Gastroesophageal sphincter (tissue), 4 donors: Measurements from ENCODE around the gene TSKU. TPM values are rescaled to one million over a fixed set of nuclear protein-coding genes. Genes with fewer than 3 reads are reported as not detected.

ENCODE experiments used
- ATAC-seq: fragments of 150-250 bp; one replicate; pipeline ENCODE4 v1.9.1; 2016; ENCODE audit warnings: mild to moderate bottlenecking, moderate library complexity
- H3K27ac ChIP-seq, 4 donors: fragments of 200-600 bp; sonication (generic) in 3 of 4; 1 replicate in 3 of 4; 2 replicates in 1 of 4; pipeline ENCODE4 v1.5.1; 2016 to 2019
- H3K27me3 ChIP-seq: fragments of 200-600 bp; sonication (generic); one replicate; pipeline ENCODE4 v1.5.1; 2019
- H3K36me3 ChIP-seq, 2 donors: fragments of 200-600 bp; sonication (generic); one replicate each; pipeline ENCODE4 v1.5.1; 2019; ENCODE audit warnings: control low read depth in 1 of 2
- H3K4me1 ChIP-seq, 3 donors: fragments of 200-600 bp; sonication (generic); 1 replicate in 2 of 3; 2 replicates in 1 of 3; pipeline ENCODE4 v1.5.1; 2016 to 2019; ENCODE audit warnings: control low read depth in 2 of 3
- H3K4me3 ChIP-seq, 2 donors: fragments of 200-600 bp; sonication (generic); one replicate each; pipeline ENCODE4 v1.5.1; 2019; ENCODE audit warnings: mild to moderate bottlenecking in 1 of 2, moderate library complexity in 1 of 2
- H3K9me3 ChIP-seq, 3 donors: fragments of 200-600 bp; sonication (generic); one replicate each; pipeline ENCODE4 v1.5.1; 2017 to 2019; ENCODE audit warnings: control low read depth in 2 of 3
- EP300 ChIP-seq: sonication (generic); formaldehyde crosslinking; IDR thresholded peaks from one replicate; pipeline ENCODE4 v1.6.1; 2017; ENCODE audit warnings: antibody characterized with exemption, mild to moderate bottlenecking
- POLR2A ChIP-seq, 2 donors: fragments of 450-650 bp; IDR thresholded peaks; one replicate each; pipeline ENCODE4 v1.6.1; 2017; ENCODE audit warnings: antibody characterized with exemption in 2 of 2, mild to moderate bottlenecking in 2 of 2, moderate library complexity in 1 of 2
- POLR2AphosphoS5 ChIP-seq: sonication (generic); formaldehyde crosslinking; IDR thresholded peaks from one replicate; pipeline ENCODE4 v1.6.1; 2017; ENCODE audit warnings: antibody characterized with exemption
- WGBS, 2 donors: methylation state at CpG; one replicate each; pipeline ENCODE4 v1.1.5; 2018; ENCODE audit warnings: low coverage in 1 of 2; 5-methylcytosine and 5-hydroxymethylcytosine counted together
- total RNA-seq, 4 donors: library from RNA; depleted of rRNA; stranded (reverse); fragments of >200 nt; gene quantifications; one replicate each; pipeline ENCODE4 v1.1.0, GENCODE V29; 2016
- TF ChIP-seq, protein P1 (sequence below), 4 experiments: fragments of 200-600 bp in 2 of 4; fragments of 450-650 bp in 2 of 4; sonication (generic) in 1 of 4; IDR thresholded peaks; one replicate each; pipeline ENCODE4 v1.5.1; 2017 to 2019; ENCODE audit warnings: antibody characterized with exemption in 4 of 4, mild to moderate bottlenecking in 2 of 4, moderate library complexity in 2 of 4

Gene TSKU
- total RNA-seq, 4 donors from 2014 or later = 23.5 to 53.7 (median 38.2) TPM

GRCh38 chr11:76747915-76748860 lies 35.0 kb upstream of the TSKU start:
- Histone ChIP-seq H3K9me3 (no peaks in the 10 kb centered on the region), H3K4me3 (no peak overlapping the region), H3K27me3 (no peaks in the 10 kb centered on the region), H3K4me1 (peaks cover 0 to 29% (median 12%) of the 10 kb centered on the region in 3 donors), H3K27ac (peak overlapping the region in 1 of 4 donors; percentile 7), H3K36me3 (no peaks in the 10 kb centered on the region)
- no peak for TF ChIP-seq POLR2AphosphoS5
- TF ChIP-seq, protein P1, sequence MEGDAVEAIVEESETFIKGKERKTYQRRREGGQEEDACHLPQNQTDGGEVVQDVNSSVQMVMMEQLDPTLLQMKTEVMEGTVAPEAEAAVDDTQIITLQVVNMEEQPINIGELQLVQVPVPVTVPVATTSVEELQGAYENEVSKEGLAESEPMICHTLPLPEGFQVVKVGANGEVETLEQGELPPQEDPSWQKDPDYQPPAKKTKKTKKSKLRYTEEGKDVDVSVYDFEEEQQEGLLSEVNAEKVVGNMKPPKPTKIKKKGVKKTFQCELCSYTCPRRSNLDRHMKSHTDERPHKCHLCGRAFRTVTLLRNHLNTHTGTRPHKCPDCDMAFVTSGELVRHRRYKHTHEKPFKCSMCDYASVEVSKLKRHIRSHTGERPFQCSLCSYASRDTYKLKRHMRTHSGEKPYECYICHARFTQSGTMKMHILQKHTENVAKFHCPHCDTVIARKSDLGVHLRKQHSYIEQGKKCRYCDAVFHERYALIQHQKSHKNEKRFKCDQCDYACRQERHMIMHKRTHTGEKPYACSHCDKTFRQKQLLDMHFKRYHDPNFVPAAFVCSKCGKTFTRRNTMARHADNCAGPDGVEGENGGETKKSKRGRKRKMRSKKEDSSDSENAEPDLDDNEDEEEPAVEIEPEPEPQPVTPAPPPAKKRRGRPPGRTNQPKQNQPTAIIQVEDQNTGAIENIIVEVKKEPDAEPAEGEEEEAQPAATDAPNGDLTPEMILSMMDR (IDR thresholded peaks at IDR 0.05) = no peak
- no peak for ATAC-seq
- 77 to 81% methylated on average over 3 to 5 of the region's 13 CpGs for WGBS, 2 donors

- no peaks in the 10 kb centered on the region for H3K27me3 ChIP-seq
- H3K4me3 ChIP-seq = no peak overlapping the region
- peak overlapping the region in 3 of 4 donors; percentile 32 to 49 (median 44) for H3K27ac ChIP-seq
- no peaks in the 10 kb centered on the region for H3K36me3 ChIP-seq
- H3K9me3 ChIP-seq = no peaks in the 10 kb centered on the region
- no peak for ATAC-seq
- H3K4me1 ChIP-seq = peaks cover 0 to 33% (median 14%) of the 10 kb centered on the region in 3 donors
- WGBS, 2 donors = 16 to 53% methylated on average over 4 to 5 of the region's 5 CpGs
- TF ChIP-seq POLR2AphosphoS5 (peak; percentile 68), EP300 (no peak)
Measured at GRCh38 chr11:76748948-76749347, 34.2 kb upstream of the TSKU start.

DNA sequence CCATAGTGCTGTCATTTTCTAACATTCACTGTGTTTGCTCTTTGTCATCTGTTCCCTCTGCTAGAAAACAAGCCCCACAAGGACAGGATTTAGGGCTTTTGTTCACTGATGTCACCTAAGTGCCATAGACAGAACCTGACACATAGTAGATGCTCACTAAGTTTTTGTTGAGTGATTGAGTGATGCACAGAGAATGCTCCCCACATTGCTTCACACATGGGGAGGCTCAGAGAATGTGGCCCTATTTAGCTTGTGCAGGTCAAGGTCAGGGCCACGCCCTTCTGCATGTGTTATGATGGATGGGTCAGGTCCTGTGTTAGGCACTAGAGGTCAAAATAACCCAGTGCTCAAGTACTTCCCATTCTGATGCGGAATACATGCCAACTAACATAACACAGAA lies 33.1 kb upstream of the TSKU start:
- peaks cover 0 to 33% (median 14%) of the 10 kb centered on the region in 3 donors for H3K4me1 ChIP-seq
- H3K9me3 ChIP-seq = no peaks in the 10 kb centered on the region
- no peak overlapping the region for H3K4me3 ChIP-seq
- no peak for TF ChIP-seq POLR2AphosphoS5
- TF ChIP-seq EP300 = no peak
- TF ChIP-seq, protein P1 (IDR thresholded peaks at IDR 0.05) = no peak
- TF ChIP-seq POLR2A (IDR thresholded peaks at IDR 0.05) = no peak
- ATAC-seq = no peak
- no peaks in the 10 kb centered on the region for H3K27me3 ChIP-seq
- 100% methylated on average over 1 of the region's 2 CpGs; no CpG with 5 or more reads in 1 of the 2 donors for WGBS, 2 donors
- no peak overlapping the region for H3K27ac ChIP-seq
- H3K36me3 ChIP-seq = no peaks in the 10 kb centered on the region

DNA sequence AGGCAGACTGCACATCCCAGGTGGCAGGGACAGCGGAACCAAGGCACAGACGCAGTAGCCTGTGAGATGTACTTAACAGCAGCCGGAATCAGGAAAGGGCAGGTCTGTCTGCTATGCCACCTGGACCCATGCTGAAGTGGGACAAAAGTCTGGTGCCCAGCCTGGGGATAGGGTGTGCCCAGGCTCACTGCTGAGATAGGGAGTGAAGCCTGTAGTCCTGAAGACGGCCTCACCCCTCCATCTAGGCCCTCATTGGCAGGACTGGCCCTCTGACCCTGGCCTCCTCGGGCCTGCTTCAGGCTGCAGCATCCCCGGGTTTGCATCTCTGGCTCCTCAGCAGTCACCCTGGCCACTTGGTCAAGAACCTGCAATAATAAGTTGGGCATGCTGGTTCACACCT lies 32.4 kb upstream of the TSKU start:
- ATAC-seq = no peak
- Histone ChIP-seq H3K9me3 (no peaks in the 10 kb centered on the region), H3K4me3 (no peak overlapping the region), H3K27ac (no peak overlapping the region), H3K36me3 (no peaks in the 10 kb centered on the region), H3K4me1 (peaks cover 0 to 33% (median 14%) of the 10 kb centered on the region in 3 donors), H3K27me3 (no peaks in the 10 kb centered on the region)
- WGBS, 2 donors = 94 to 100% methylated on average over 2 of the region's 6 CpGs
- TF ChIP-seq EP300 = no peak
- no peak for TF ChIP-seq POLR2AphosphoS5
- TF ChIP-seq POLR2A (IDR thresholded peaks at IDR 0.05) = no peak
- TF ChIP-seq, protein P1 (IDR thresholded peaks at IDR 0.05) = no peak

GRCh38 chr11:76752321-76753143 lies 30.6 kb upstream of the TSKU start:
- Histone ChIP-seq H3K9me3 (no peaks in the 10 kb centered on the region), H3K4me1 (peaks cover 0 to 33% (median 14%) of the 10 kb centered on the region in 3 donors), H3K27ac (peak overlapping the region in 3 of 4 donors; percentile 52 to 63 (median 53)), H3K36me3 (no peaks in the 10 kb centered on the region), H3K4me3 (peak overlapping the region in 1 of 2 donors; percentile 3), H3K27me3 (no peaks in the 10 kb centered on the region)
- TF ChIP-seq POLR2AphosphoS5 = peak; percentile 91
- no peak for TF ChIP-seq EP300
- no peak for TF ChIP-seq POLR2A (IDR thresholded peaks at IDR 0.05)
- WGBS, 2 donors = 10 to 13% methylated on average over 4 to 17 of the region's 25 CpGs
- peak; percentile 95 for ATAC-seq
